Gastrocnemius medialis (tissue), 4 donors: ENCODE results near the gene INMT.

Source experiments
- POLR2A ChIP-seq, 2 donors: fragments of 450-650 bp; IDR thresholded peaks; one replicate each; pipeline ENCODE4 v1.6.1; 2017; ENCODE audit warnings: antibody characterized with exemption in 2 of 2, mild to moderate bottlenecking in 2 of 2, moderate library complexity in 2 of 2
- TF ChIP-seq, protein P1 (sequence below), 5 experiments: fragments of 450-650 bp in 3 of 5; fragments of 200-600 bp in 2 of 5; sonication (generic) in 2 of 5; IDR thresholded peaks in 4 of 5; conservative IDR thresholded peaks in 1 of 5; 1 replicate in 4 of 5; 2 replicates in 1 of 5; pipeline ENCODE4 v1.5.1; 2016 to 2019; ENCODE audit warnings: antibody characterized with exemption in 5 of 5, mild to moderate bottlenecking in 3 of 5, moderate library complexity in 3 of 5

DNA sequence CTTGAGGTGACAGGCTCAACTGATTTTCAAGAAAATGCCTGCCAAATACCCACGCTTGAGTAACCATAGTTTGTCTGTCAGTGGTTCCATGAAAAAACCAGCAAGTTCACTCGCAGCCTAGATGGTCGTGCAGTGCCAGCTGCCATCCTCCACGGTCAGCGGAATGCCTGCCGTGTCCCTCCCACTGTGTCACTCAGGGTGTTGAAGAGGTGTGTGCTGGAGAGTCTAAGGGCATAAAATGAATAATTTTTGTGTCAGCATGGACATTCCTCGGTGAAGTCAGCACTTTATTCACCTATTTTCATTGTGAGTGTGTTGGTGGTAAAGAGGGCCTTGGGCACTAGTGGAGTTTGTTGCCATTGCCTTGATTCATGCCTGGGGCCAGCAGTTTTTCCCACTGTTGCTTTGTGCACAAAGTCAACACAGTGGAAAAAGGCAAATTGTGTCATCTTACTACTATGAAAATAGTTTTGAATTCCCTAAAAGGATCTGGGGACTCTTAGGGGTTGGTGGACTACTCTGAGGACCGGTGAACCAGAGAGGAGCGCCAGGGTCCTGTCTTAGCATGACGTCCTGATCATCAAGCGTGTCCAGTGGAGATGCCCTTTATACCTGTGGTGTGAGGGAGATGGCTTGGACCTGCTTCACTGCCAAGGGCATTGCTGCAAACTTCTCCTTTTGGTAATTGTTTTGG is 36.9 kb downstream of the INMT start:
- TF ChIP-seq, protein P1, sequence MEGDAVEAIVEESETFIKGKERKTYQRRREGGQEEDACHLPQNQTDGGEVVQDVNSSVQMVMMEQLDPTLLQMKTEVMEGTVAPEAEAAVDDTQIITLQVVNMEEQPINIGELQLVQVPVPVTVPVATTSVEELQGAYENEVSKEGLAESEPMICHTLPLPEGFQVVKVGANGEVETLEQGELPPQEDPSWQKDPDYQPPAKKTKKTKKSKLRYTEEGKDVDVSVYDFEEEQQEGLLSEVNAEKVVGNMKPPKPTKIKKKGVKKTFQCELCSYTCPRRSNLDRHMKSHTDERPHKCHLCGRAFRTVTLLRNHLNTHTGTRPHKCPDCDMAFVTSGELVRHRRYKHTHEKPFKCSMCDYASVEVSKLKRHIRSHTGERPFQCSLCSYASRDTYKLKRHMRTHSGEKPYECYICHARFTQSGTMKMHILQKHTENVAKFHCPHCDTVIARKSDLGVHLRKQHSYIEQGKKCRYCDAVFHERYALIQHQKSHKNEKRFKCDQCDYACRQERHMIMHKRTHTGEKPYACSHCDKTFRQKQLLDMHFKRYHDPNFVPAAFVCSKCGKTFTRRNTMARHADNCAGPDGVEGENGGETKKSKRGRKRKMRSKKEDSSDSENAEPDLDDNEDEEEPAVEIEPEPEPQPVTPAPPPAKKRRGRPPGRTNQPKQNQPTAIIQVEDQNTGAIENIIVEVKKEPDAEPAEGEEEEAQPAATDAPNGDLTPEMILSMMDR (IDR thresholded peaks at IDR 0.05 in 4 of 5, conservative IDR thresholded peaks at IDR 0.05 in 1 of 5) = no peak
- TF ChIP-seq POLR2A (IDR thresholded peaks at IDR 0.05) = no peak
